AG04450 (cell line): ENCODE data around the gene SPINT2. TPM values are rescaled to one million over a fixed set of nuclear protein-coding genes. Genes with fewer than 3 reads are reported as not detected.
"Not testable (repeated sequence)": the region's sequence is repeated elsewhere in the genome, so short reads cannot be mapped to it uniquely, and the experiment has no call there.

Experiments
- CTCF ChIA-PET: fragments of 300-600, 350-600 bp; formaldehyde crosslinking; extraction: SDS; loops from one replicate; lab custom pipeline; 2022; ENCODE audit warnings: antibody characterized with exemption, inconsistent platforms; lab: Charles Lee
- POLR2A ChIA-PET: fragments of 350-600 bp; formaldehyde crosslinking; extraction: SDS; loops from one replicate; lab custom pipeline; 2021; ENCODE audit warnings: antibody characterized with exemption, inconsistent platforms; lab: Yijun Ruan, JAX
- DNase-seq: peaks from one replicate; pipeline ENCODE4 v3.0.0-alpha.2; 2011; ENCODE audit warnings: low read depth, low spot score
- H3K27ac ChIP-seq: one replicate; pipeline ENCODE4 v1.5.1; 2012; ENCODE audit warnings: low read depth, low read length, control low read depth
- H3K27me3 ChIP-seq: one replicate; pipeline ENCODE4 v1.6.0; 2012; ENCODE audit warnings: low read length; ENCODE audit not compliant: control insufficient read depth, insufficient read depth
- H3K4me3 ChIP-seq: 2 replicates; pipeline ENCODE4 v1.5.1; 2011; ENCODE audit warnings: mild to moderate bottlenecking, low read depth, low read length, control low read depth
- H3K9me3 ChIP-seq: 2 replicates; pipeline ENCODE4 v1.5.1; 2012; ENCODE audit warnings: low read length; ENCODE audit not compliant: control insufficient read depth, insufficient read depth
- CTCF ChIP-seq: IDR thresholded peaks from 2 replicates; pipeline ENCODE4 v1.5.1; 2011; ENCODE audit warnings: low read depth, low read length, control low read depth, inconsistent platforms
- polyA plus RNA-seq: library from polyadenylated mRNA; depleted of rRNA; stranded (reverse); fragments of >200 nt; gene quantifications from 2 replicates; pipeline ENCODE4 v1.2.3, GENCODE V29; 2011

Gene SPINT2
- polyA plus RNA-seq, 1 experiment = 1.8 TPM

GRCh38 chr19:38224014-38224862 lies 40.1 kb upstream of the SPINT2 start, which contains the start of gene DPF1:
DPF1 (minus strand) TSS chr19:38224222; CDS start chr19:38224142, 80 bp downstream.
- POLR2A ChIA-PET = no interaction called here
- DNase-seq = no peak
- peak within 1 kb of the TSS; percentile 67 for H3K4me3 ChIP-seq
- H3K27me3 ChIP-seq = no peaks in the 10 kb centered on the region
- CTCF ChIA-PET = interaction anchor here (1.6 to 2.0 kb wide), 2 partner anchors 10 to 322 kb away, joined by 7 to 10 read pairs; no protein-coding TSS in a partner anchor
- no peak within 1 kb of the TSS for H3K27ac ChIP-seq
- H3K9me3 ChIP-seq = no peaks in the 10 kb centered on the region; the same call in 1 of the 2 replicates
- TF ChIP-seq CTCF = 0 out of 2 replicates have a peak, but pooled peaks have one; percentile 9

- H3K27ac ChIP-seq, H3K27me3 ChIP-seq, DNase-seq, H3K9me3 ChIP-seq, H3K4me3 ChIP-seq: not testable (repeated sequence)
- CTCF ChIA-PET = interaction anchor here (0.8 to 2.0 kb wide), 5 partner anchors 10 to 322 kb away, joined by 3 to 10 read pairs (median 3); no protein-coding TSS in a partner anchor
- POLR2A ChIA-PET = interaction anchor here (0.6 kb wide), 1 partner anchor 44 kb away, joined by 4 read pairs; no protein-coding TSS in a partner anchor
Observed at GRCh38 chr19:38224863-38225218, 39.5 kb upstream of the SPINT2 start.

GRCh38 chr19:38227287-38228004 lies 36.9 kb upstream of the SPINT2 start:
- H3K27me3 ChIP-seq = peaks cover 5% of the 10 kb centered on the region
- POLR2A ChIA-PET = interaction anchor here (1.5 kb wide), 1 partner anchor 176 kb away, joined by 9 read pairs; the partner anchor contains the start of gene FAM98C
- no peak for TF ChIP-seq CTCF
- no peaks in the 10 kb centered on the region; the same call in 1 of the 2 replicates for H3K9me3 ChIP-seq
- H3K27ac ChIP-seq = no peak overlapping the region
- DNase-seq = no peak
- H3K4me3 ChIP-seq = no peak overlapping the region
- CTCF ChIA-PET = interaction anchor here (0.6 to 1.2 kb wide), 7 partner anchors 9 to 325 kb away, joined by 3 to 6 read pairs (median 3); no protein-coding TSS in a partner anchor

GRCh38 chr19:38228005-38228377 lies 36.4 kb upstream of the SPINT2 start:
- no peak for TF ChIP-seq CTCF
- Histone ChIP-seq H3K27me3 (peaks cover 5% of the 10 kb centered on the region), H3K9me3 (no peaks in the 10 kb centered on the region; the same call in 1 of the 2 replicates), H3K27ac (no peak overlapping the region), H3K4me3 (no peak overlapping the region)
- ChIA-PET POLR2A (interaction anchor here (1.5 kb wide), 1 partner anchor 175 kb away, joined by 9 read pairs; the partner anchor contains the start of gene FAM98C), CTCF (no interaction called here)
- DNase-seq = no peak

- no peak for TF ChIP-seq CTCF
- Histone ChIP-seq H3K9me3 (no peaks in the 10 kb centered on the region; the same call in 1 of the 2 replicates), H3K27ac (no peak overlapping the region), H3K27me3 (peaks cover 5% of the 10 kb centered on the region), H3K4me3 (peak overlapping the region; percentile 59)
- no peak for DNase-seq
- ChIA-PET CTCF (no interaction called here), POLR2A (no interaction called here)
Observed at GRCh38 chr19:38228491-38229439, 35.6 kb upstream of the SPINT2 start.
